Calu3 (cell line): ENCODE results near the gene FCHSD2. TPM values are rescaled to one million over a fixed set of nuclear protein-coding genes. Genes with fewer than 3 reads are reported as not detected.

ENCODE experiments used
- BruUV-seq: library from RNA; stranded (reverse); fragments of 400-500 nt; replicated peaks from 2 replicates; lab custom pipeline; 2021; lab: Mats Ljungman, UMichigan
- CTCF ChIA-PET: fragments of 300-600 bp; sonication (Branson Sonifier 250); formaldehyde crosslinking; loops from one replicate; lab custom pipeline; 2022; ENCODE audit warnings: antibody characterized with exemption; lab: Charles Lee
- DNase-seq: peaks from one replicate; pipeline ENCODE4 v3.0.0; 2022
- H3K27ac Mint-ChIP-seq: one replicate; pipeline ENCODE4 v1.8.0; 2022; ENCODE audit warnings: mixed read lengths; ENCODE audit not compliant: unreplicated experiment
- H3K27me3 Mint-ChIP-seq: one replicate; pipeline ENCODE4 v1.8.0; 2022; ENCODE audit warnings: mixed read lengths; ENCODE audit not compliant: unreplicated experiment
- H3K36me3 Mint-ChIP-seq: one replicate; pipeline ENCODE4 v1.8.0; 2022; ENCODE audit warnings: mild to moderate bottlenecking, moderate library complexity, mixed read lengths; ENCODE audit not compliant: insufficient read depth, unreplicated experiment
- H3K4me1 Mint-ChIP-seq: one replicate; pipeline ENCODE4 v1.8.0; 2022; ENCODE audit warnings: mild to moderate bottlenecking, low read depth, mixed read lengths; ENCODE audit not compliant: unreplicated experiment
- H3K4me3 Mint-ChIP-seq: one replicate; pipeline ENCODE4 v1.8.0; 2022; ENCODE audit warnings: mild to moderate bottlenecking, low read depth, moderate library complexity, mixed read lengths; ENCODE audit not compliant: unreplicated experiment
- H3K9me3 Mint-ChIP-seq: one replicate; pipeline ENCODE4 v1.8.0; 2022; ENCODE audit warnings: low read depth, mixed read lengths; ENCODE audit not compliant: unreplicated experiment
- CTCF ChIP-seq: fragments of 200-600 bp; IDR thresholded peaks from one replicate; pipeline ENCODE4 v1.8.0; 2022; ENCODE audit warnings: antibody characterized with exemption; ENCODE audit not compliant: unreplicated experiment
- intact Hi-C: fragments of 100-400 bp; cut with micrococcal nuclease; formaldehyde crosslinking; loops from one replicate; pipeline ENCODE4 v1.10.0; 2022; ENCODE audit not compliant: unreplicated experiment
- total RNA-seq: library from RNA; stranded (reverse); gene quantifications from 2 replicates; pipeline ENCODE4 v1.2.3, GENCODE V29; 2022

FCHSD2 gene
- total RNA-seq, 1 experiment from 2014 or later: 16.2 TPM

GRCh38 chr11:72825661-72826060, 316.5 kb downstream of the FCHSD2 start:
- H3K27me3 Mint-ChIP-seq: no peaks in the 10 kb centered on the region
- intact Hi-C loops: no loop called here
- H3K4me3 Mint-ChIP-seq: no peak overlapping the region
- peaks cover 9% of the 10 kb centered on the region for H3K36me3 Mint-ChIP-seq
- H3K27ac Mint-ChIP-seq: no peak overlapping the region
- H3K4me1 Mint-ChIP-seq: no peaks in the 10 kb centered on the region
- CTCF ChIA-PET: no interaction called here
- no peaks in the 10 kb centered on the region for H3K9me3 Mint-ChIP-seq
- TF ChIP-seq CTCF: no peak
- no peak for DNase-seq
- BruUV-seq: no TSS peak

GRCh38 chr11:72824811-72825505, 317.2 kb downstream of the FCHSD2 start:
- no peak for TF ChIP-seq CTCF
- intact Hi-C loops: no loop called here
- no TSS peak for BruUV-seq
- CTCF ChIA-PET: no interaction called here
- Mint-ChIP-seq H3K4me1 (no peaks in the 10 kb centered on the region), H3K36me3 (peaks cover 9% of the 10 kb centered on the region), H3K4me3 (no peak overlapping the region), H3K9me3 (no peaks in the 10 kb centered on the region), H3K27ac (no peak overlapping the region), H3K27me3 (no peaks in the 10 kb centered on the region)
- no peak for DNase-seq

GRCh38 chr11:72824020-72824419, 318.1 kb downstream of the FCHSD2 start:
- no peaks in the 10 kb centered on the region for H3K27me3 Mint-ChIP-seq
- intact Hi-C loops: no loop called here
- H3K9me3 Mint-ChIP-seq: no peaks in the 10 kb centered on the region
- no peak overlapping the region for H3K4me3 Mint-ChIP-seq
- CTCF ChIA-PET: interaction anchor here (0.6 kb wide), 1 partner anchor 27 kb away, joined by 4 read pairs; no protein-coding TSS in a partner anchor
- no TSS peak for BruUV-seq
- DNase-seq: no peak
- H3K4me1 Mint-ChIP-seq: no peaks in the 10 kb centered on the region
- peak overlapping the region; percentile 55 for H3K27ac Mint-ChIP-seq
- no peak for TF ChIP-seq CTCF
- peaks cover 9% of the 10 kb centered on the region for H3K36me3 Mint-ChIP-seq

GRCh38 chr11:72823105-72823804, 318.9 kb downstream of the FCHSD2 start:
- Mint-ChIP-seq H3K27me3 (no peaks in the 10 kb centered on the region), H3K27ac (peak overlapping the region; percentile 55), H3K9me3 (no peaks in the 10 kb centered on the region), H3K36me3 (peaks cover 9% of the 10 kb centered on the region), H3K4me3 (no peak overlapping the region), H3K4me1 (no peaks in the 10 kb centered on the region)
- intact Hi-C loops: no loop called here
- BruUV-seq: no TSS peak
- DNase-seq: no peak
- CTCF ChIA-PET: interaction anchor here (0.6 kb wide), 1 partner anchor 26 kb away, joined by 4 read pairs; no protein-coding TSS in a partner anchor
- TF ChIP-seq CTCF: no peak
